CD8-positive, alpha-beta memory T cell (primary cell): ENCODE results near the gene TADA2B. TPM values are rescaled to one million over a fixed set of nuclear protein-coding genes. Genes with fewer than 3 reads are reported as not detected.

Experiments used
- CTCF ChIA-PET: fragments of 350-600 bp; sonication (Branson Sonifier 250); formaldehyde crosslinking; loops from one replicate; lab custom pipeline; 2021; ENCODE audit warnings: antibody characterized with exemption; lab: Charles Lee
- POLR2A ChIA-PET: fragments of 350-600 bp; sonication (Branson Sonifier 250); formaldehyde crosslinking; loops from one replicate; lab custom pipeline; 2021; ENCODE audit warnings: antibody characterized with exemption; lab: Charles Lee
- DNase-seq, 5 donors: peaks; one replicate each; pipeline versions ENCODE4 v3.0.0 to v3.0.0-alpha.2; 2020 to 2022; ENCODE audit warnings: mixed read lengths in 1 of 5
- H3K27ac ChIP-seq: one replicate; pipeline ENCODE4 v1.7.0; 2013; ENCODE audit warnings: low read depth, mild to moderate bottlenecking, low read length, moderate library complexity
- H3K27me3 ChIP-seq: 2 replicates; pipeline ENCODE4 v1.7.0; 2013; ENCODE audit warnings: low read length, mild to moderate bottlenecking; ENCODE audit not compliant: insufficient read depth, poor library complexity, severe bottlenecking
- H3K36me3 ChIP-seq: 2 replicates; pipeline ENCODE4 v1.7.0; 2013; ENCODE audit warnings: mild to moderate bottlenecking, low read length, moderate library complexity; ENCODE audit not compliant: insufficient read depth
- H3K4me1 ChIP-seq: 2 replicates; pipeline ENCODE4 v1.7.0; 2013; ENCODE audit warnings: mild to moderate bottlenecking, low read length, moderate library complexity; ENCODE audit not compliant: insufficient read depth
- H3K4me3 ChIP-seq: 2 replicates; pipeline ENCODE4 v1.7.0; 2013; ENCODE audit warnings: mild to moderate bottlenecking, low read length
- H3K9me3 ChIP-seq: 2 replicates; pipeline ENCODE4 v1.7.0; 2013; ENCODE audit warnings: mild to moderate bottlenecking, low read length
- H3K27ac Mint-ChIP-seq, 8 donors: one replicate each; pipeline ENCODE4 v1.8.0; 2020 to 2021; ENCODE audit warnings: mixed read lengths in 8 of 8, mild to moderate bottlenecking in 6 of 8, inconsistent platforms in 3 of 8, moderate library complexity in 3 of 8
- H3K27me3 Mint-ChIP-seq, 2 donors: one replicate each; pipeline ENCODE4 v1.8.0; 2020 to 2021; ENCODE audit warnings: mixed read lengths in 2 of 2, mild to moderate bottlenecking in 1 of 2, moderate library complexity in 1 of 2
- H3K36me3 Mint-ChIP-seq, 3 donors: one replicate each; pipeline ENCODE4 v1.8.0; 2020 to 2021; ENCODE audit warnings: mixed read lengths in 3 of 3, inconsistent platforms in 1 of 3, mild to moderate bottlenecking in 1 of 3
- H3K4me1 Mint-ChIP-seq, 3 donors: one replicate each; pipeline ENCODE4 v1.8.0; 2020 to 2021; ENCODE audit warnings: mixed read lengths in 3 of 3, inconsistent platforms in 1 of 3, mild to moderate bottlenecking in 1 of 3
- H3K4me3 Mint-ChIP-seq, 7 donors: one replicate each; pipeline ENCODE4 v1.8.0; 2020 to 2021; ENCODE audit warnings: mixed read lengths in 7 of 7, mild to moderate bottlenecking in 6 of 7, moderate library complexity in 4 of 7, inconsistent platforms in 2 of 7
- H3K9me3 Mint-ChIP-seq, 5 donors: one replicate each; pipeline ENCODE4 v1.8.0; 2020 to 2022; ENCODE audit warnings: mixed read lengths in 5 of 5, mild to moderate bottlenecking in 3 of 5, moderate library complexity in 2 of 5, inconsistent platforms in 1 of 5
- polyA plus RNA-seq: library from polyadenylated mRNA; unstranded; fragments of 300-500 nt; fragmentation: Illumina TruSeq; gene quantifications from one replicate; pipeline ENCODE4 v1.2.3, GENCODE V29; 2021
- total RNA-seq, 2 experiments: library from RNA; stranded (reverse); gene quantifications; one replicate each; pipeline ENCODE4 v1.2.3, GENCODE V29; 2021

Gene TADA2B, protein sequence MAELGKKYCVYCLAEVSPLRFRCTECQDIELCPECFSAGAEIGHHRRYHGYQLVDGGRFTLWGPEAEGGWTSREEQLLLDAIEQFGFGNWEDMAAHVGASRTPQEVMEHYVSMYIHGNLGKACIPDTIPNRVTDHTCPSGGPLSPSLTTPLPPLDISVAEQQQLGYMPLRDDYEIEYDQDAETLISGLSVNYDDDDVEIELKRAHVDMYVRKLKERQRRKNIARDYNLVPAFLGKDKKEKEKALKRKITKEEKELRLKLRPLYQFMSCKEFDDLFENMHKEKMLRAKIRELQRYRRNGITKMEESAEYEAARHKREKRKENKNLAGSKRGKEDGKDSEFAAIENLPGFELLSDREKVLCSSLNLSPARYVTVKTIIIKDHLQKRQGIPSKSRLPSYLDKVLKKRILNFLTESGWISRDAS
- total RNA-seq (10 to 100 TPM; 15.8 to 16.0 TPM), polyA plus RNA-seq (6.0 TPM)

DNA sequence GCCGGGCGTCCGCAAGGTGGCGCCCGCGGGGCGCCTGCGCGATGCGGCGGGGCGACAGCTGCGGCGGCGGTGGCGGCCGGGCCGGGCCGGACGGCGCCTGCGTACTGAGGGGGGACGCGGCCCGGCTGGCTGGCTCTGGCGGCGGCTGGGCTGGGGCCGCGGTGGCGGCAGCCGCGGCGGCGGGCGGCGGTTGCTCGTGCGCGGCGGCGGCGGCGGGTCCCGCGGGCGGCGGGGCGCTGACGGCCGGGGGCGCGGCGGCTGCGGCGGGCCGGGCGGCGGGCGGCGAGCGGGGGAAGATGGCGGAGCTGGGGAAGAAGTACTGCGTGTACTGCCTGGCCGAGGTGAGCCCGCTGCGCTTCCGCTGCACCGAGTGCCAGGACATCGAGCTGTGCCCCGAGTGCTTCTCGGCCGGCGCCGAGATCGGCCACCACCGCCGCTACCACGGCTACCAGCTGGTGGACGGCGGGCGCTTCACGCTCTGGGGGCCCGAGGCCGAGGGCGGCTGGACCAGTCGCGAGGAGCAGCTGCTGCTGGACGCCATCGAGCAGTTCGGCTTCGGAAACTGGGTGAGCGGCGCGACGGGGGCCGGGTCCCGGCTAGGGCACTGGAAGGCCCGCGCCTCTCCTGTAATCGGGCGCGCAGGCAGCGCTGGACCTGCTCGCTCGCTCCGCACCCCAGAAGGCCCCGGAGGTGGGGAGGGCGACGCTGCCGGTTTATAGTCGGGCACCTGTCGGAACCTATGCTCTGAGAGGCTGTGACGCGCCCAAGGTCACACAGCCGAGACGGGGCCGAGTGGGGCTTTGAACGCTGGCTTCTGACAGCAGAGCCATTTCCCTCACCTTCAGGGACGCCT, at the start of gene TADA2B:
TADA2B (plus strand) TSS at position 89 of the 853 bp plus-strand sequence; CDS start at position 297, 208 bp downstream.
- Mint-ChIP-seq H3K36me3 (peaks cover 0 to 39% (median 1%) of the 10 kb centered on the region in 3 donors), H3K9me3 (no peaks in the 10 kb centered on the region), H3K27me3 (no peaks in the 10 kb centered on the region), H3K4me1 (peaks cover 42 to 57% (median 43%) of the 10 kb centered on the region in 3 donors), H3K4me3 (peak within 1 kb of the TSS; percentile 90 to 99 (median 93)), H3K27ac (peak within 1 kb of the TSS; percentile 84 to 96 (median 88))
- peaks cover 41% of the 10 kb centered on the region for H3K4me1 ChIP-seq
- no peaks in the 10 kb centered on the region for H3K36me3 ChIP-seq
- CTCF ChIA-PET: interaction anchor here (0.9 to 9.1 kb wide), 16 partner anchors 9 to 401 kb away, joined by 3 to 131 read pairs (median 4); partner anchors contain the start of genes GRPEL1 and TBC1D14
- POLR2A ChIA-PET: interaction anchor here (0.6 to 4.7 kb wide), 15 partner anchors 12 to 403 kb away, joined by 3 to 82 read pairs (median 5); partner anchors contain the start of genes GRPEL1, MRFAP1 and TBC1D14
- no peaks in the 10 kb centered on the region for H3K27me3 ChIP-seq
- H3K4me3 ChIP-seq: peak within 1 kb of the TSS; percentile 81
- peak; percentile 35 to 75 (median 58) for DNase-seq
- no peaks in the 10 kb centered on the region for H3K9me3 ChIP-seq
- H3K27ac ChIP-seq: peak within 1 kb of the TSS; percentile 82

DNA sequence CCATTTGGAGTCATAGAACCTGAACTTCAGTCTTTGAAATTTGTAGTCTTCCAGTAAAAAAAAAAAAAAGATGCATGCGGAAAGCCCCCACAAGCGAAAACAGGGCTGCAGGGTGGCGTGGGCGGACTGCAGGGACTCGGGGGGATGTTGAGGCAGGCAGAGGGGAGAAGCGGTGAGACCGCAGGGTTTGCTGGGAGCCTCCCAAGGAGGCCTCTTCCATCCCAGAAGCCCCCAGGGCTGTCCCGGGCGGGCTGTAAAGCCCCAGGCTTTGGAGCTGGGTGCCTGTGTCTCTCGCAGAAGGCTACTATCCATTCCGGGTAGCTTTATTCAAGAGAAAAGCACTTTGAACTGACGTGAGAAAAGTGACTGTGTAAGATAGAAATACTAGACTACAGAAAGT, 46.7 kb upstream of the TADA2B start:
- H3K27me3 ChIP-seq: no peaks in the 10 kb centered on the region
- no peak for DNase-seq
- H3K4me3 Mint-ChIP-seq: peak overlapping the region in 1 of 7 donors; percentile 27
- ChIA-PET POLR2A (no interaction called here), CTCF (no interaction called here)
- no peaks in the 10 kb centered on the region for H3K9me3 ChIP-seq
- no peak overlapping the region for H3K27ac ChIP-seq
- no peaks in the 10 kb centered on the region for H3K27me3 Mint-ChIP-seq
- peaks cover 15% of the 10 kb centered on the region for H3K4me1 ChIP-seq
- peaks cover 11 to 18% (median 11%) of the 10 kb centered on the region in 3 donors for H3K4me1 Mint-ChIP-seq
- H3K9me3 Mint-ChIP-seq: no peaks in the 10 kb centered on the region
- no peak overlapping the region for H3K27ac Mint-ChIP-seq
- H3K36me3 ChIP-seq: peaks cover 37% of the 10 kb centered on the region
- H3K4me3 ChIP-seq: no peak overlapping the region
- H3K36me3 Mint-ChIP-seq: peaks cover 0 to 74% (median 19%) of the 10 kb centered on the region in 3 donors

DNA sequence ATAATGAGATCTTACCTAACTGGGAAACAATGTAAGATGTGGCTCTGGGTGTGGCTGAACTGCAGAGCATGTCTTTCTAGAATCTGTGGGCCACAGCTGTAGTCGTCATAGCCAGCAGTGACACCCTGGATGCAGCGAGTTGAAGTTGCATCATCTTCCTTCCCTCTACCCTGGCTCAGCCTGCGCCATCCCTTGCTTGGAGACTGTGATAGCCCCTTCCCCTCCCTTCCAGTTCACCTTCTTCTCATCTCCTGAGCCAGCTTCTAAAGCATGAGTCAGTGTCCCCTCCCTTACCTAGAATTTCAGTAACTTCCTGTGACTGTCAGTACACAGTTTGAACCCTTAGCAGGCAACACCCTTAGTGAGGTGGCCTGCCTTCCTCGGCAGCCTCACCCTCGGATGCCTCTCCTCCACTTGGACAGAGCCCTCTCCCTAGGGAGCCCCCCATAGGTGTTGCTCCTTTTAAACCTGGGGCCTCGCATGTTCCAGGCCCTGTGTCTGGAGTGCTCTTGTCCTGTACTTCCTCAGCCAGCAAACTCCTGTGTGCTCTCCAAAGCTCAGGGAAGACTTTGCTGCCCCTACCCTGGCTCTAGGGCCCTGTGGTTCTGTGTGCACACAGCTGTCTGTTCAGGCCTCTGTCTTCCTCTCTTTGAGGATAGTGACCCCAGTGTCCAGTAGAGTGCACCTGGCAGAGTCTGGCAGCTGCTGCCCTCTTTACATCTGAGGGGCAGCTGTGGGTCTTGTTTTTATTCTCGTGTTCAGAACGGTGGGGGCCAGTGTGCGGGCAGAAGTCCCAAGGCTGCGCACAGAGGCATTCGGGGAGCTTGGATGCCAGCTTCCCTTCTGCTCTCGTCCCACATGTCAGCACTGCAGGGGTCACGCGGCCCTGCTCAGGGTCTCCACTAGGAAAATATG, 43.7 kb upstream of the TADA2B start:
- ChIA-PET CTCF (no interaction called here), POLR2A (no interaction called here)
- H3K4me3 Mint-ChIP-seq: no peak overlapping the region
- Histone ChIP-seq H3K27me3 (no peaks in the 10 kb centered on the region), H3K9me3 (no peaks in the 10 kb centered on the region), H3K4me3 (no peak overlapping the region), H3K36me3 (peaks cover 61% of the 10 kb centered on the region), H3K4me1 (peaks cover 15% of the 10 kb centered on the region), H3K27ac (no peak overlapping the region)
- no peak for DNase-seq
- H3K4me1 Mint-ChIP-seq: peaks cover 0 to 3% (median under 1%) of the 10 kb centered on the region in 3 donors
- H3K27ac Mint-ChIP-seq: peak overlapping the region in 2 of 8 donors; percentile 61 to 73
- H3K36me3 Mint-ChIP-seq: peaks cover 0 to 86% (median 24%) of the 10 kb centered on the region in 3 donors
- no peaks in the 10 kb centered on the region for H3K27me3 Mint-ChIP-seq
- H3K9me3 Mint-ChIP-seq: no peaks in the 10 kb centered on the region

DNA sequence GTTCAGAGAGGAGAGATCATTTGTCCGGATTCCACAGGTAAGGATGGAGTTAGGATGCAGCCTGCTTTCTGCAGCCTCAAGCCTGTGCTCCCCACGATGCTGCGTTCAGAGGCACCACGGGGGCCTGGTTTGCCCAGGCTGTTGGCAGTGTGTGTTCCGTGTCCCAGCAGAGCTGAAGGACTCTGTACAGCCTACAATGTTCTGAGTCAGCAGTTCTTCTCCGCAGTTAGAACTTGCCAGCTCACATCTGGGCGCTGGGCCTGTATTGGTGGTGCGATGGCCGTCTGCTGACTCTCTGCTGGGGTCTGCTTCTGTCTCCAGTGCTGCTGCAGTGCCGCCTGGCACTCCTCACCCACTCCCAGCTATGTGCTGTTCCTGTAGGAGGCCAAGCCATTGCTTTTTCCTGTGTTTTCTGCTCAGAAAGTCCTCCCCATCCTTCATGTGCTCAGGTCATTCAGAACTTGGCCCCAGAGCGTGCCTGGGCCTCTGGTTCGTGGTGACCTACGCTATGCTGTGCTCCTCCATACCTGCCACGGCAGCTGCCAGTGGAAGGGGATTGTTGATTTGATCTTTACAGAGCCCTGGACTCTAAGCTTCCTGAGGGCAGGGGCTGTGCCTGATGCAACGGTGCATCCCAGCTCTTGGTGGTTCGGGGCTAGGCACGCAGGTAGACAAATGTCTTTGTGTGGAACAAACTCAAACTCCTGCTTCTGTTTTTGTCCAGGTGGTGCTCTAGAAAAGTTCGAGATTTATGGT, 42.6 kb upstream of the TADA2B start:
- POLR2A ChIA-PET: no interaction called here
- Histone ChIP-seq H3K9me3 (no peaks in the 10 kb centered on the region), H3K4me1 (peaks cover 15% of the 10 kb centered on the region), H3K27me3 (no peaks in the 10 kb centered on the region), H3K4me3 (no peak overlapping the region), H3K36me3 (peaks cover 63% of the 10 kb centered on the region), H3K27ac (no peak overlapping the region)
- Mint-ChIP-seq H3K4me3 (no peak overlapping the region), H3K4me1 (peaks cover 0 to 6% (median 3%) of the 10 kb centered on the region in 3 donors), H3K27ac (peak overlapping the region in 1 of 8 donors; percentile 29), H3K9me3 (no peaks in the 10 kb centered on the region), H3K36me3 (peaks cover 0 to 82% (median 24%) of the 10 kb centered on the region in 3 donors), H3K27me3 (no peaks in the 10 kb centered on the region)
- CTCF ChIA-PET: no interaction called here
- no peak for DNase-seq

DNA sequence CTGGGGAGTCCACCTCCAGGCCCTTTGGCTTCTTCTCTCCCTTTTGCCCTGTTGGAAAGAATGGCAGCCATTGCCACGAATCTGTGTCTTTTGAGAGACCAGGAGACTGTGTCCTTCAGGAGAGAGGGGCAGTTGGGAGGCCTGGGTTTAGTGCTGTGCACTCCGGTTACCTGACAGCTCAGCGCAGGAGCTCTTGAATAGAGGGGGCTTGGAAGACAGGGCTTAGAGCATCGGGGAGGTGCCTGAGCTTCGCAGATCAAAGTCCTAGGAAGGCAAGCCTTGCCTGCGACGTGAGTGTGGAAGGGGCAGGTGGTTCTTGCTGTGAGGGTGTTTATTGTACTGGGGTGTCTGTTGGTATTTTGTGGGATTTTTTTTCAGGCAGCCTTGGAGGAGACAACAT, 41.9 kb upstream of the TADA2B start:
- H3K27me3 Mint-ChIP-seq: no peaks in the 10 kb centered on the region
- H3K4me3 Mint-ChIP-seq: peak overlapping the region in 1 of 7 donors; percentile 48
- Histone ChIP-seq H3K27ac (no peak overlapping the region), H3K4me3 (no peak overlapping the region), H3K9me3 (no peaks in the 10 kb centered on the region), H3K27me3 (no peaks in the 10 kb centered on the region), H3K36me3 (peaks cover 61% of the 10 kb centered on the region), H3K4me1 (peaks cover 15% of the 10 kb centered on the region)
- H3K9me3 Mint-ChIP-seq: no peaks in the 10 kb centered on the region
- ChIA-PET CTCF (no interaction called here), POLR2A (no interaction called here)
- no peak overlapping the region for H3K27ac Mint-ChIP-seq
- H3K36me3 Mint-ChIP-seq: peaks cover 0 to 86% (median 24%) of the 10 kb centered on the region in 3 donors
- no peak for DNase-seq
- H3K4me1 Mint-ChIP-seq: peaks cover 0 to 7% (median 3%) of the 10 kb centered on the region in 3 donors

DNA sequence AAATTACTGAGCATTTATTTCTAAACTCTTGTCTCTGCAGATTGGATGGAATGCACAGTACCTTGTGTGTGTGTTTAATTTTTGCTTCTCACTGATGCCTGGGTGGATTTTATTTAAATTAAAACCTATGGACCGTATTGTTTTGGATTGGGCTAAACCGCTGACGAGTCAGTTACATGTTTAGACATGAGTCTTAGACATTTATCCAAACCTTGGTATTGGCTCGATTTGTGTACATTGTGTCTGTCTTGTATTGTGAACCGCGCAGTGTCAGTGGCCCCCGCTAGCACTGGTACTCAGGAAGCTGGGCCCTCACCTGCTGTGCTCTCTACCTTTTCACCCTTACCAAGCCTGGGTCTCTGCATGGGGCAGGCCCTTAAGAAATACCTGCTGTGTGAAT, 40.8 kb upstream of the TADA2B start:
- no peaks in the 10 kb centered on the region for H3K9me3 ChIP-seq
- H3K4me3 ChIP-seq: no peak overlapping the region
- CTCF ChIA-PET: no interaction called here
- POLR2A ChIA-PET: no interaction called here
- Mint-ChIP-seq H3K9me3 (no peaks in the 10 kb centered on the region), H3K27me3 (no peaks in the 10 kb centered on the region), H3K4me3 (no peak overlapping the region), H3K36me3 (peaks cover 0 to 87% (median 22%) of the 10 kb centered on the region in 3 donors), H3K27ac (peak overlapping the region in 2 of 8 donors; percentile 32 to 70), H3K4me1 (peaks cover 0 to 7% (median 3%) of the 10 kb centered on the region in 3 donors)
- no peak for DNase-seq
- peaks cover 15% of the 10 kb centered on the region for H3K4me1 ChIP-seq
- no peak overlapping the region for H3K27ac ChIP-seq
- H3K36me3 ChIP-seq: peaks cover 53% of the 10 kb centered on the region
- no peaks in the 10 kb centered on the region for H3K27me3 ChIP-seq
